Keratinocyte (primary cell): Measurements from ENCODE around the gene CEBPG.

Source experiments
- EZH2 ChIP-seq: IDR thresholded peaks from one replicate; pipeline ENCODE4 v1.6.1; 2012; ENCODE audit warnings: inconsistent platforms, mild to moderate bottlenecking, low read length, moderate library complexity
- TF ChIP-seq, protein P1 (sequence below), 3 experiments: IDR thresholded peaks in 1 of 3; conservative IDR thresholded peaks in 1 of 3; optimal IDR thresholded peaks in 1 of 3; 2 replicates in 2 of 3; 3 replicates in 1 of 3; pipeline versions ENCODE3 to v1.5.1; 2011; ENCODE audit warnings: low read length in 3 of 3, mild to moderate bottlenecking in 3 of 3, moderate library complexity in 2 of 3, control low read depth in 1 of 3, inconsistent platforms in 1 of 3; ENCODE audit not compliant: insufficient read depth in 2 of 3; ENCODE audit errors: extremely low read depth in 1 of 3

DNA sequence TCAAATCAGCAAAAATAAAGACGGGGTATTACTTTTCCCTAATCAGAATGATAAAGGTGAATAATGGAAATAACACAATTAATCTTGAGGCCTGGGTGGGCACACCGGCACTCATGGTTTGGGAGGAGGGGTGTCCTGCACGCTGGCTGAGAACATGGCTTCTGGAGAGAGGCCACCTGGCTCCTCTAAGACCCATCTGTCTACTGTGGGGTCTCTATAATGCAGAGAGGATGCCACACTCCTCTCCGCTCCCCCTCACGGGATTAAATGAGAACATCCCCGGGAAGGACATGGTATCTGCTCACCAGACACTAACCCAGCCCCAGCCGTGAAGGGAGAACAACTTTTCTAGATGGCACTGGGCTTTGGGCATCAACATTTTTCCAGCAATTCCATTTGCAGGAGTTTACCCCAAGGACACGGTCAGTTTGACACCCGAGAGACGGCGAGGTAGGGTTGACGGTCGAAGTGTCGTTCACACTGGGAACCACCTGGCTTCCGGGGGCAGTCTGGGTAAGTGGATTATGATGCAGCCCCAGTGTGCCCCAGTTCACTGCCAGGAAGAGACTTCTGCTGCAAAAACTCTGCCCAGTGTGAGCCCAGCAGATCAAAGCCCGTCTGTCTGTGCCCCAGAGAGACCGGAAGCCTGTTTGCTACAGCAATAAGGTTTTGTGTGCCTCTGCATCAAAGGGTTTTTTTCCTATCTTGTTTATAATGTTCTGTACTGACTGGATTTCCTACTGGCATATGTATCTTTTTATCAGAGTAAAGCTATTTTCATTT is 56.6 kb downstream of the CEBPG start:
- TF ChIP-seq, protein P1, sequence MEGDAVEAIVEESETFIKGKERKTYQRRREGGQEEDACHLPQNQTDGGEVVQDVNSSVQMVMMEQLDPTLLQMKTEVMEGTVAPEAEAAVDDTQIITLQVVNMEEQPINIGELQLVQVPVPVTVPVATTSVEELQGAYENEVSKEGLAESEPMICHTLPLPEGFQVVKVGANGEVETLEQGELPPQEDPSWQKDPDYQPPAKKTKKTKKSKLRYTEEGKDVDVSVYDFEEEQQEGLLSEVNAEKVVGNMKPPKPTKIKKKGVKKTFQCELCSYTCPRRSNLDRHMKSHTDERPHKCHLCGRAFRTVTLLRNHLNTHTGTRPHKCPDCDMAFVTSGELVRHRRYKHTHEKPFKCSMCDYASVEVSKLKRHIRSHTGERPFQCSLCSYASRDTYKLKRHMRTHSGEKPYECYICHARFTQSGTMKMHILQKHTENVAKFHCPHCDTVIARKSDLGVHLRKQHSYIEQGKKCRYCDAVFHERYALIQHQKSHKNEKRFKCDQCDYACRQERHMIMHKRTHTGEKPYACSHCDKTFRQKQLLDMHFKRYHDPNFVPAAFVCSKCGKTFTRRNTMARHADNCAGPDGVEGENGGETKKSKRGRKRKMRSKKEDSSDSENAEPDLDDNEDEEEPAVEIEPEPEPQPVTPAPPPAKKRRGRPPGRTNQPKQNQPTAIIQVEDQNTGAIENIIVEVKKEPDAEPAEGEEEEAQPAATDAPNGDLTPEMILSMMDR (optimal IDR thresholded peaks at IDR 0.05 in 1 of 3, IDR thresholded peaks at IDR 0.05 in 1 of 3, conservative IDR thresholded peaks at IDR 0.05 in 1 of 3; ENCODE audit: extremely low read depth in 1 of 3, insufficient read depth in 2 of 3, low read length in 3 of 3), result no peak
- TF ChIP-seq EZH2, result no peak
